ENCODE results near the gene SH3GLB2.
"Not testable (repeated sequence)": the region's sequence is repeated elsewhere in the genome, so short reads cannot be mapped to it uniquely, and the experiment has no call there.

Gene SH3GLB2

DNA sequence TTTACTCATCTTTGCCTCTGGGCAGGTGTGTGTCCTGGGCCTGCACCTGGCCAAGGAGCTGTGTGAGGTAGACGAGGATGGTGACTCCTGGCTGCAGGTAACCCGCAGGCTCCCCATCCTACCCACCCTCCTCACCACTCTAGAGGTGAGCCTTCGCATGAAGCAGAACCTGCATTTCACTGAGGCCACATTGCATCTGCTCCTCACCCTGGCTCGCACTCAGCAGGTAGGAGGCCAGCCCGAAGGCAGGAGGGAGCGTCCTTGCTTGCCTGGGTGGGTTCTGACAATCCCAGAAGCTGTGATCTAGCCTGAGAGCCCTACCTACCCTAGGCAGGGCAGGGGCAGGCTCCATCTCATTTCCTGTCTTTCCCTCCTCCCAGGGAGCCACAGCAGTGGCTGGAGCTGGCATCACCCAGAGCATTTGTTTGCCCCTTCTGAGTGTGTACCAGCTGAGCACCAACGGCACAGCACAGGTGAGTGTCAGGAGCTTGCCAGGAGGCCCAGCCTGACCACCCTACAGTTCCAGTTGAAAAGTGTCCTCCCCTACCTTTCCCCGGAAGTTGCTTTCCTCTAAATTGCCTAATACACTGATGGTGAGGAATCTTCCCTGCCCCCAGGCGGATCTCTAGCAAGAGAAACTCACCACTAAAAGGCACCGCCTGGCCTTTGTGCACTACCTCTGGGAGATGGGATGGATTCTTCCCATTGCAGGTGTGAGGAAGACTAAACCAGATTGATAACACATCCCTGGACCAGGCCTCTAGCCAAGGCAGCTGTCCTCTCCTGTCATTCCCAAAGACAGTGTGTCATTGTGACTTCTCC is 26.4 kb downstream of the SH3GLB2 start:
- DNase-seq (ENCODE audit: low read depth in 3 of 3), result no peak

GRCh38 chr9:128999581-129000206 is 28.4 kb downstream of the SH3GLB2 start:
- DNase-seq (ENCODE audit: low read depth in 3 of 3), result no peak

- DNase-seq (ENCODE audit: low read depth in 3 of 3), result no peak
Observed at GRCh38 chr9:128998462-128998861, 29.7 kb downstream of the SH3GLB2 start.

GRCh38 chr9:128995791-128996190 is 32.3 kb downstream of the SH3GLB2 start:
- DNase-seq (ENCODE audit: low read depth in 3 of 3), result no peak

GRCh38 chr9:128992995-128993394 is 35.1 kb downstream of the SH3GLB2 start:
- no peak for DNase-seq (ENCODE audit: low read depth in 3 of 3)

GRCh38 chr9:128987805-128988204 is 40.3 kb downstream of the SH3GLB2 start:
- DNase-seq (ENCODE audit: low read depth in 3 of 3), result no peak

DNA sequence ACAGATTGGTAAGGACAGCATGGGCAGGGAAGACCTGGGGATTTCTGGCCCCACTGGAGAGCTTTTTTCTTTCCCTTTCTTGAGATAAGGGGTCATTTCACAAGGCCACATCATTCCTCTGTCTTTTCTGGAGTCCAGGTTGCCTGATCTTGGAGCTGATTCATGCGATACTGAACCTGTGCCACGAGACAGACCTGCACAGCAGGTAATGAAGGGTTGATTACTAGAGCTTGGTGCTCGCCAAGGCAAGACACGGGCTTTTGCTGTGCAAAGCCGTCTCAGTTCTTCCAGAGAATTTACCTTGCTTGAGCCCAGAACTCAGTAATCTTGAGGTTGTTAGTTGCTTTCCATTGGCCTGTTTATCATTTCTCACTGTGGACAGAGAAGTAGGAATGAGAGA is 41.5 kb downstream of the SH3GLB2 start:
- DNase-seq (ENCODE audit: low read depth in 3 of 3), result no peak

GRCh38 chr9:128983536-128983935 is 44.6 kb downstream of the SH3GLB2 start:
- DNase-seq (ENCODE audit: low read depth in 3 of 3), result no peak

DNA sequence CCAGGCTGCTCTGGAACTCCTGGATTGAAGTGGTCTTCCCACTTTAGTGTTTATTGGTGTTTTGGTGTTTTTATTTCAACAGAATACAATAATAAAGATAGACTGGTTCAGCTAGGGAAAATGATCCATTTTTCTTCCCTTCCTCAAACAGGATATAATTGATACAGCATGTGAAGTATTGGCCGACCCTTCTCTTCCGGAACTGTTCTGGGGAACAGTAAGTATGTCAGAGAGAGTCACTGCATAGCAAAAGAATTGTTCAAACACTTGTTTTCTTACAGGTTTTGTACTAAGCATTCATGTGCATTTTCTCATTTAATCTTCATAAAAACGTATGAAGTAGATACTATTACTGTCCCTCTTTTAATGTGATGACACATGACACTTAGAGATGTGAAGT is 49.0 kb downstream of the SH3GLB2 start:
- no peak for DNase-seq (ENCODE audit: low read depth in 3 of 3)

- no peak for DNase-seq (ENCODE audit: low read depth in 3 of 3)
Observed at GRCh38 chr9:128972956-128973355, 55.2 kb downstream of the SH3GLB2 start.

GRCh38 chr9:128969491-128969890 is 58.6 kb downstream of the SH3GLB2 start:
- DNase-seq (ENCODE audit: low read depth in 3 of 3), result no peak

DNA sequence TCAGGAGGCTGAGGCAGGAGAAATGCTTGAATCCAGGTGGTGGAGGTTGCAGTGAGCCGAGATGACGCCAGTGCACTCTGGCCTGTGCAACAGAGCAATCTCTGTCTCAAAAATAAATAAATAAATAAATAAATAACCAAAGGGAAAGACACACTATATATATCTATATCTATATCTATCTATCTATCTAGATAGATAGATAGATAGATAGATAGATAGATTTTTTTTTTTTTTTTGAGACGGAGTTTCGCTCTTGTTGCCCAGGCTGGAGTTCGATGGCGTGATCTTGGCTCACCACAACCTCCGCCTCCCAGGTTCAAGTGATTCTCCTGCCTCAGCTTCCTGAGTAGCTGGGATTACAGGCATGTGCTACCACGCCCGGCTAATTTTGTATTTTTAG is 66.7 kb downstream of the SH3GLB2 start:
- not testable (repeated sequence) for DNase-seq (ENCODE audit: low read depth in 3 of 3)
